ENCODE data around the gene P2RX7. TPM values are rescaled to one million over a fixed set of nuclear protein-coding genes. Genes with fewer than 3 reads are reported as not detected.

The P2RX7 gene
- total RNA-seq, 1 donor from 2014 or later: 1.9 TPM

- TF ChIP-seq CTCF (conservative IDR thresholded peaks at IDR 0.05): no peak
- H3K27ac Mint-ChIP-seq: no peak overlapping the region
Measured at GRCh38 chr12:121092034-121092433, 40.6 kb upstream of the P2RX7 start.

GRCh38 chr12:121093487-121093891 is 39.2 kb upstream of the P2RX7 start:
- Mint-ChIP-seq H3K27ac (no peak overlapping the region), H3K9me3 (peaks cover 5% of the 10 kb centered on the region), H3K27me3 (peaks cover 35% of the 10 kb centered on the region), H3K4me1 (ENCODE audit: unreplicated experiment) (peaks cover 8% of the 10 kb centered on the region), H3K4me3 (no peak overlapping the region), H3K36me3 (no peaks in the 10 kb centered on the region)
- TF ChIP-seq CTCF (conservative IDR thresholded peaks at IDR 0.05): no peak
- DNase-seq (ENCODE audit: extremely low spot score, unreplicated experiment): no peak

More at GRCh38 chr12:121092034-121092433, 40.6 kb upstream of the P2RX7 start:
- Mint-ChIP-seq H3K9me3 (peaks cover 5% of the 10 kb centered on the region), H3K27me3 (peaks cover 40% of the 10 kb centered on the region), H3K4me1 (ENCODE audit: unreplicated experiment) (peaks cover 8% of the 10 kb centered on the region), H3K4me3 (no peak overlapping the region), H3K36me3 (no peaks in the 10 kb centered on the region)
- DNase-seq (ENCODE audit: extremely low spot score, unreplicated experiment): no peak

GRCh38 chr12:121095544-121096198 is 37.0 kb upstream of the P2RX7 start:
- peak; percentile 91 for TF ChIP-seq CTCF (conservative IDR thresholded peaks at IDR 0.05)
- H3K4me1 Mint-ChIP-seq (ENCODE audit: unreplicated experiment): peaks cover 8% of the 10 kb centered on the region
- H3K9me3 Mint-ChIP-seq: peaks cover 11% of the 10 kb centered on the region
- H3K27me3 Mint-ChIP-seq: peaks cover 35% of the 10 kb centered on the region
- DNase-seq (ENCODE audit: extremely low spot score, unreplicated experiment): peak; percentile 79
- H3K36me3 Mint-ChIP-seq: no peaks in the 10 kb centered on the region
- H3K27ac Mint-ChIP-seq: no peak overlapping the region
- H3K4me3 Mint-ChIP-seq: peak overlapping the region; percentile 81

GRCh38 chr12:121096199-121096798 is 36.4 kb upstream of the P2RX7 start:
- DNase-seq (ENCODE audit: extremely low spot score, unreplicated experiment): no peak
- TF ChIP-seq CTCF (conservative IDR thresholded peaks at IDR 0.05): no peak
- Mint-ChIP-seq H3K36me3 (no peaks in the 10 kb centered on the region), H3K4me3 (peak overlapping the region; percentile 81), H3K4me1 (ENCODE audit: unreplicated experiment) (peaks cover 8% of the 10 kb centered on the region), H3K27me3 (peaks cover 30% of the 10 kb centered on the region), H3K9me3 (peaks cover 11% of the 10 kb centered on the region), H3K27ac (no peak overlapping the region)

- Mint-ChIP-seq H3K9me3 (peaks cover 8% of the 10 kb centered on the region), H3K27me3 (peaks cover 18% of the 10 kb centered on the region), H3K4me3 (no peak overlapping the region), H3K36me3 (no peaks in the 10 kb centered on the region), H3K4me1 (ENCODE audit: unreplicated experiment) (peaks cover 8% of the 10 kb centered on the region), H3K27ac (no peak overlapping the region)
- DNase-seq (ENCODE audit: extremely low spot score, unreplicated experiment): no peak
- TF ChIP-seq CTCF (conservative IDR thresholded peaks at IDR 0.05): no peak
Measured at GRCh38 chr12:121099779-121100178, 32.9 kb upstream of the P2RX7 start.
